Measurements from ENCODE around the gene POLDIP3.

The POLDIP3 gene

GRCh38 chr22:42614312-42615091 is at the start of gene POLDIP3:
Gene POLDIP3, minus strand, starts transcription at chr22:42614883. Its CDS starts 26 bp downstream, at chr22:42614857.
- DNase-seq (ENCODE audit: low read depth) = peak; percentile 93
- peak within 1 kb of the TSS; percentile 69 for H3K4me3 ChIP-seq (ENCODE audit: control insufficient read depth, low read depth, low read length)
- TF ChIP-seq, protein P1, sequence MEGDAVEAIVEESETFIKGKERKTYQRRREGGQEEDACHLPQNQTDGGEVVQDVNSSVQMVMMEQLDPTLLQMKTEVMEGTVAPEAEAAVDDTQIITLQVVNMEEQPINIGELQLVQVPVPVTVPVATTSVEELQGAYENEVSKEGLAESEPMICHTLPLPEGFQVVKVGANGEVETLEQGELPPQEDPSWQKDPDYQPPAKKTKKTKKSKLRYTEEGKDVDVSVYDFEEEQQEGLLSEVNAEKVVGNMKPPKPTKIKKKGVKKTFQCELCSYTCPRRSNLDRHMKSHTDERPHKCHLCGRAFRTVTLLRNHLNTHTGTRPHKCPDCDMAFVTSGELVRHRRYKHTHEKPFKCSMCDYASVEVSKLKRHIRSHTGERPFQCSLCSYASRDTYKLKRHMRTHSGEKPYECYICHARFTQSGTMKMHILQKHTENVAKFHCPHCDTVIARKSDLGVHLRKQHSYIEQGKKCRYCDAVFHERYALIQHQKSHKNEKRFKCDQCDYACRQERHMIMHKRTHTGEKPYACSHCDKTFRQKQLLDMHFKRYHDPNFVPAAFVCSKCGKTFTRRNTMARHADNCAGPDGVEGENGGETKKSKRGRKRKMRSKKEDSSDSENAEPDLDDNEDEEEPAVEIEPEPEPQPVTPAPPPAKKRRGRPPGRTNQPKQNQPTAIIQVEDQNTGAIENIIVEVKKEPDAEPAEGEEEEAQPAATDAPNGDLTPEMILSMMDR (IDR thresholded peaks at IDR 0.05; ENCODE audit: control insufficient read depth, insufficient read depth, low read depth, low read length, missing control alignments) = peak; percentile 35

- peak overlapping the region; percentile 75 for H3K4me3 ChIP-seq (ENCODE audit: control insufficient read depth, low read depth, low read length)
Observed at GRCh38 chr22:42661985-42662831, 47.5 kb upstream of the POLDIP3 start.

GRCh38 chr22:42656578-42656977 is 41.9 kb upstream of the POLDIP3 start:
- H3K4me3 ChIP-seq (ENCODE audit: control insufficient read depth, low read depth, low read length) = no peak overlapping the region
- TF ChIP-seq, protein P1 (IDR thresholded peaks at IDR 0.05; ENCODE audit: control insufficient read depth, insufficient read depth, low read depth, low read length, missing control alignments) = no peak
- no peak for DNase-seq (ENCODE audit: low read depth)

More at GRCh38 chr22:42661985-42662831, 47.5 kb upstream of the POLDIP3 start:
- no peak for DNase-seq (ENCODE audit: low read depth)
- TF ChIP-seq, protein P1 (IDR thresholded peaks at IDR 0.05; ENCODE audit: control insufficient read depth, insufficient read depth, low read depth, low read length, missing control alignments) = peak; percentile 82

DNA sequence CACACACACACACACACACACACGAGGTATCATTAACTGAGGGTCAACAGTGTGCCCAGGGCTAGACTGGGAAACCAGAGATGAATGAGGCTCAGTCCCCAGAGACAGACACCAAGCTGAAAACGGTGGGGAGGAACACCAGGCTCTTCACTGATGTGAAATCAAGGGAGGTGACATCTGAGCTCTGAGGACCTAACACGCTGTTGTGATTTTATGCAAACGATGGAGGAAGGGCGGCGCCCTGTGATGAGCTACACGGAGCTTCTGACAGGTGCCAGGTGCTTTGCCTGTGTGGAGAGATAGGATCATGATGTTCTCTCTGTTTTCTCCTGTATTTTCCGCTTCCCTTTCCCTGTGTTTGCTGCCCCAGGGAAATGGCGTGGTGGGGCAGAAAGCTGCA is 41.0 kb upstream of the POLDIP3 start:
- DNase-seq (ENCODE audit: low read depth) = no peak
- TF ChIP-seq, protein P1 (IDR thresholded peaks at IDR 0.05; ENCODE audit: control insufficient read depth, insufficient read depth, low read depth, low read length, missing control alignments) = no peak
- H3K4me3 ChIP-seq (ENCODE audit: control insufficient read depth, low read depth, low read length) = no peak overlapping the region

DNA sequence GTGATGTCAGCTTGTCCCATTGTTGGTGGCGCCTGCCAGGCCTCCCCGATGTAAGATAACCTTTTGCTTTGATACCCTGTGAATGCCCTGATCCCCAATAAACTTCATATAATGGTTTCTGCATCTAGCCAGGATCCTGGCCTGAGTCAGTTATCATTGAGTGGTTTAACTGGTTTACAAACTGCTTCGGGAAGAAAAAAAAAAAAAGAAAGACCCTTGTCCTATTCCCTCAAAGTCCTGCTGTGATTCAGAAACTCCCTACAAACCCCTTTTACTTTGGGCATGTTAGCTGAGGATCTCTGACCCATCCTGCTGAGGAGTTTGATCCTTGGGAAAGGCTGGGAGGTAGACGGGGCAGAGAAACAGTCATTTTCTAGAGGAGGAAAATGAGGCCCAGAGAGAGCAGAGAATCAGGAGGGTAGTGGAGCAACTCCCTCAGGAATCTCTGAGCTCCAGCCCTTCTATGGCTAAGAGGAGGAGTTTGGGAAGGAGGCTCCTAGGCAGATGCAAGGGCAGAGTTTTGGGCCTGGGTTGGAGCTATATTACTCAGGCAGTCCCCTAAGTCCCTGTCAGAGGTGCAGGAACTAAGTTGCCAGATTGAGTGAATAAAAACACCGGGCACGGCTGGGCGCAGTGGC is 39.9 kb upstream of the POLDIP3 start:
- DNase-seq (ENCODE audit: low read depth) = no peak
- TF ChIP-seq, protein P1 (IDR thresholded peaks at IDR 0.05; ENCODE audit: control insufficient read depth, insufficient read depth, low read depth, low read length, missing control alignments) = no peak
- no peak overlapping the region for H3K4me3 ChIP-seq (ENCODE audit: control insufficient read depth, low read depth, low read length)

- H3K4me3 ChIP-seq (ENCODE audit: control insufficient read depth, low read depth, low read length) = no peak overlapping the region
- TF ChIP-seq, protein P1 (IDR thresholded peaks at IDR 0.05; ENCODE audit: control insufficient read depth, insufficient read depth, low read depth, low read length, missing control alignments) = no peak
- no peak for DNase-seq (ENCODE audit: low read depth)
Observed at GRCh38 chr22:42653999-42654398, 39.3 kb upstream of the POLDIP3 start.

Measured in AG09309 (cell line).